Vagina (tissue), 2 donors: ENCODE data around the gene ASCL4. TPM values are rescaled to one million over a fixed set of nuclear protein-coding genes. Genes with fewer than 3 reads are reported as not detected.

Experiments used
- DNase-seq, 2 donors: peaks; one replicate each; pipeline ENCODE4 v3.0.0-alpha.2; 2017; ENCODE audit errors: extremely low spot score in 2 of 2
- H3K27ac ChIP-seq: fragments of 200-600 bp; sonication (generic); one replicate; pipeline ENCODE4 v1.5.1; 2019
- H3K27me3 ChIP-seq: fragments of 200-600 bp; sonication (generic); one replicate; pipeline ENCODE4 v1.5.1; 2019
- H3K36me3 ChIP-seq, 2 donors: fragments of 200-600 bp; sonication (generic); one replicate each; pipeline ENCODE4 v1.5.1; 2017 to 2019
- H3K4me1 ChIP-seq: fragments of 200-600 bp; sonication (generic); one replicate; pipeline ENCODE4 v1.5.1; 2019
- H3K4me3 ChIP-seq, 2 donors: fragments of 200-600 bp; sonication (generic); 1 replicate in 1 of 2; 2 replicates in 1 of 2; pipeline ENCODE4 v1.5.1; 2016 to 2019
- H3K9me3 ChIP-seq: fragments of 200-600 bp; sonication (generic); one replicate; pipeline ENCODE4 v1.5.1; 2019
- POLR2A ChIP-seq, 2 donors: fragments of 450-650 bp; IDR thresholded peaks; one replicate each; pipeline ENCODE4 v1.6.1; 2017; ENCODE audit warnings: antibody characterized with exemption in 2 of 2, mild to moderate bottlenecking in 2 of 2, moderate library complexity in 2 of 2
- POLR2AphosphoS5 ChIP-seq, 2 donors: sonication (generic); formaldehyde crosslinking; IDR thresholded peaks; one replicate each; pipeline ENCODE4 v1.9.0; 2017; ENCODE audit warnings: antibody characterized with exemption in 2 of 2, mild to moderate bottlenecking in 2 of 2, low read depth in 1 of 2; ENCODE audit not compliant: insufficient read depth in 1 of 2
- intact Hi-C: fragments of 100-400 bp; cut with DNase I; formaldehyde crosslinking; loops from one replicate; pipeline ENCODE4 v1.15.1; 2023
- total RNA-seq: library from RNA; depleted of rRNA; stranded (reverse); fragments of >200 nt; gene quantifications from one replicate; pipeline ENCODE4 v1.2.3, GENCODE V29; 2016
- TF ChIP-seq, protein P1 (sequence below), 3 experiments: fragments of 450-650 bp in 2 of 3; fragments of 200-600 bp in 1 of 3; sonication (generic) in 1 of 3; IDR thresholded peaks; one replicate each; pipeline ENCODE4 v1.5.1; 2017 to 2019; ENCODE audit warnings: antibody characterized with exemption in 3 of 3, mild to moderate bottlenecking in 2 of 3, moderate library complexity in 2 of 3

Gene ASCL4
- total RNA-seq, 1 donor from 2014 or later = not detected

DNA sequence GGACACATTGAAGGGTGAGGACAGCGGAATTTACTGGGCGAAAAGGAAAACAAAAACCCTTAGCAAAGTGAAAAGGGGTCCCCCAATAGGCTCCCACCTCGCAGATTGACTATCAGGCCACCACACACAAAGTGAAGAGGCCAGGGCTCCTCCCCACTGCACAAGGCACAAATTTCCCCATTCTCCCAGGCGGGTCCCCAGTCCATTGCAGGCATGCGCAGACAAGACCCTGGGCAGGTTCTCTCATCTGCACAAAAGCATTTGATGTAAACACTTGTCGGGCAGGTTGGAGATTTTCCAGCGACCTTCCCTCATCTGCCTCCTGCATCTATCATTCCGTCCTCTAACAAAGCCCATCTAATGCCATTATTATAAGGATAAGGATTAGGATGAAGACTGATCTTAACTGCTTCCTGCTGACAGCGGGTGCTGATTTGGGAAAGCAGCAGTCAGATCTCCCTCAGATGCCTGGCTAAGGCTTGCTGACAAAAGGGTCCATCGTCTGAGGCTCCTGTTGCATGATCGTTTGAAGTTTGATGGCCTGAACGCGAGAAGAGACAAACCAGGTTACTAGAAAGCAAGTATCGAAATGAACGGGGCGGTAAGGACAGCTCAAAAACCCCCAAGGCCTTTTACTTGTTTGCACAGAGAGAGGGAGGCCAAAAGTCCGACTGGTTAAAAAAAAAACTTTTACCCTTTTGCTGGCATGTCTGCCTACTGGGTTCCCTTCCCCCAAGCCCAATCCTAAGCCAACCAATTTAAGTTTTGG lies 14.4 kb downstream of the ASCL4 start:
- H3K36me3 ChIP-seq = no peaks in the 10 kb centered on the region
- no peaks in the 10 kb centered on the region for H3K9me3 ChIP-seq
- H3K4me1 ChIP-seq = no peaks in the 10 kb centered on the region
- DNase-seq = no peak
- no peak overlapping the region for H3K4me3 ChIP-seq
- H3K27me3 ChIP-seq = no peaks in the 10 kb centered on the region
- intact Hi-C loops = no loop called here
- no peak overlapping the region for H3K27ac ChIP-seq
- TF ChIP-seq, protein P1, sequence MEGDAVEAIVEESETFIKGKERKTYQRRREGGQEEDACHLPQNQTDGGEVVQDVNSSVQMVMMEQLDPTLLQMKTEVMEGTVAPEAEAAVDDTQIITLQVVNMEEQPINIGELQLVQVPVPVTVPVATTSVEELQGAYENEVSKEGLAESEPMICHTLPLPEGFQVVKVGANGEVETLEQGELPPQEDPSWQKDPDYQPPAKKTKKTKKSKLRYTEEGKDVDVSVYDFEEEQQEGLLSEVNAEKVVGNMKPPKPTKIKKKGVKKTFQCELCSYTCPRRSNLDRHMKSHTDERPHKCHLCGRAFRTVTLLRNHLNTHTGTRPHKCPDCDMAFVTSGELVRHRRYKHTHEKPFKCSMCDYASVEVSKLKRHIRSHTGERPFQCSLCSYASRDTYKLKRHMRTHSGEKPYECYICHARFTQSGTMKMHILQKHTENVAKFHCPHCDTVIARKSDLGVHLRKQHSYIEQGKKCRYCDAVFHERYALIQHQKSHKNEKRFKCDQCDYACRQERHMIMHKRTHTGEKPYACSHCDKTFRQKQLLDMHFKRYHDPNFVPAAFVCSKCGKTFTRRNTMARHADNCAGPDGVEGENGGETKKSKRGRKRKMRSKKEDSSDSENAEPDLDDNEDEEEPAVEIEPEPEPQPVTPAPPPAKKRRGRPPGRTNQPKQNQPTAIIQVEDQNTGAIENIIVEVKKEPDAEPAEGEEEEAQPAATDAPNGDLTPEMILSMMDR (IDR thresholded peaks at IDR 0.05) = no peak
- TF ChIP-seq POLR2A (IDR thresholded peaks at IDR 0.05) = no peak
- TF ChIP-seq POLR2AphosphoS5 (IDR thresholded peaks at IDR 0.05; ENCODE audit: insufficient read depth in 1 of 2, low read depth in 1 of 2) = no peak

DNA sequence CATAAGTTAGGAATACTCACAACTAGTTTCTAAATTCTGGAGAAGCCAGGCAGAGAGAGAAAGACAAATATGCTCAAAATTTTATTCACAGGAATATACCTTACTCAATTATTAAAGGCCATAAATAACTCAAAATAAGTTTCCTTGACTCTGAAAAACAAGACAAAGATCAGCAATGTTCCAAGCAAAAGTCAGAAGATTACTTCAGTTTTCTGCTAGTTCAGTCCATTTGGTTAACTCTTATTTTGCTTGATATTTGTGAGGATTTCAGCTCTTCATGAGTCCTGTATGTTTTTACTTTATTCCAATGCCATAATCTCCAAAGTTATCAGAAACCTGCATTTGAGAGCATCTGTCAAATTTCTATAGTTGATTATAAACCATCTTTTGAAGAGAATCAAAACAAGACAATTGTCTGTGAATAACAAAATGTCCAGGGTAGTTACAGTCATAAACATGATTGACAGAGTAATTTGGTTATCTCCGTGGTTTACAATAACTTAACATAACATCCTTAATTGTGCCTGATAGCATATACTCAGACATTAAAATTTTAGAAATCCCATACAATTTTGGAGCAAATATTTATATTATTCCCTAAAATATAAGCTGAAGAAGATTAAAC lies 17.1 kb downstream of the ASCL4 start:
- no peaks in the 10 kb centered on the region for H3K9me3 ChIP-seq

DNA sequence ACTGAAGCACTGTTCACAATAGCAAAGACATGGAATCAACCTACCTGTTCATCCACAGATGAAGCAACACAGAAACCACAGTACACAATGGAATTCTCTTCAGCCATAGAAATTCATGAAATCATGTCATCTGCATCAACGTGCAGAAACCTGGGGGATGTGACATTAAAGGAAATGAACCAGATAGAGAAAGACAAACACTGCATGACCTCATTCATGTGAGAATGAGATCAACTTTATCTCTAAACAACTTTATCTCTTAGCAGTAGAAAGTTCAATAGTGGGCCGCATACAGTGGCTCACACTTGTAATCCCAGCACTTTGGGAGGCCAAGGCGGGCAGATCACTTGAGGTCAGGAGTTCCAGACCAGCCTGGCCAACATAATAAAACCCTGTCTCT lies 19.9 kb downstream of the ASCL4 start:
- intact Hi-C loops = no loop called here
- Histone ChIP-seq H3K4me3 (no peak overlapping the region), H3K4me1 (no peaks in the 10 kb centered on the region), H3K9me3 (no peaks in the 10 kb centered on the region), H3K27me3 (no peaks in the 10 kb centered on the region), H3K36me3 (no peaks in the 10 kb centered on the region), H3K27ac (no peak overlapping the region)
- TF ChIP-seq POLR2AphosphoS5 (IDR thresholded peaks at IDR 0.05; ENCODE audit: insufficient read depth in 1 of 2, low read depth in 1 of 2) (no peak), POLR2A (IDR thresholded peaks at IDR 0.05) (no peak)
- TF ChIP-seq, protein P1 (IDR thresholded peaks at IDR 0.05) = no peak
- no peak for DNase-seq

More for the DNA sequence above, 17.1 kb downstream of the ASCL4 start:
- no peak for DNase-seq
- TF ChIP-seq POLR2A (IDR thresholded peaks at IDR 0.05) = no peak
- TF ChIP-seq, protein P1 (IDR thresholded peaks at IDR 0.05) = no peak
- no peak for TF ChIP-seq POLR2AphosphoS5 (IDR thresholded peaks at IDR 0.05; ENCODE audit: insufficient read depth in 1 of 2, low read depth in 1 of 2)
- no peaks in the 10 kb centered on the region for H3K4me1 ChIP-seq
- H3K27ac ChIP-seq = no peak overlapping the region
- H3K4me3 ChIP-seq = no peak overlapping the region
- H3K27me3 ChIP-seq = no peaks in the 10 kb centered on the region
- no peaks in the 10 kb centered on the region for H3K36me3 ChIP-seq
- intact Hi-C loops = no loop called here

DNA sequence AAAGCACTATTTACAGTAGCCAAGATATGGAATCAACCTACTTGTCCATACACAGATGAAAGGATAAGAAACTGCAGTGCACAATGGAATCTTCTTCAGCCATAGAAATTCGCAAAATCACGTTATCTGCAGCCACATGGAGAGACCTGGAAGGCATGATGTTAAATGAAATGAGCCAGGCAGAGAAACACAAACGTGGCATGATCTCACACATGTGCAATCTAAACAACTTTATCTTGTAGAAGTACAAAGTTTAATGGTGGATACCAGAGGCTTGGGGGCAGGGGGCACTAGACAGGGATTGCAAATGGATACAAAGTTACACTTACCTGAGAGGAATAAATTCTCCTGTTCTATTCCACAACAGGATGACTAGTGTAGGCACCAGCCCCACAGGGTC lies 24.1 kb downstream of the ASCL4 start:
- no peaks in the 10 kb centered on the region for H3K4me1 ChIP-seq
- no peaks in the 10 kb centered on the region for H3K36me3 ChIP-seq
- intact Hi-C loops = no loop called here
- no peak for TF ChIP-seq POLR2AphosphoS5 (IDR thresholded peaks at IDR 0.05; ENCODE audit: insufficient read depth in 1 of 2, low read depth in 1 of 2)
- no peak for TF ChIP-seq POLR2A (IDR thresholded peaks at IDR 0.05)
- TF ChIP-seq, protein P1 (IDR thresholded peaks at IDR 0.05) = no peak
- H3K27ac ChIP-seq = no peak overlapping the region
- H3K27me3 ChIP-seq = no peaks in the 10 kb centered on the region
- no peaks in the 10 kb centered on the region for H3K9me3 ChIP-seq
- no peak for DNase-seq
- H3K4me3 ChIP-seq = no peak overlapping the region

DNA sequence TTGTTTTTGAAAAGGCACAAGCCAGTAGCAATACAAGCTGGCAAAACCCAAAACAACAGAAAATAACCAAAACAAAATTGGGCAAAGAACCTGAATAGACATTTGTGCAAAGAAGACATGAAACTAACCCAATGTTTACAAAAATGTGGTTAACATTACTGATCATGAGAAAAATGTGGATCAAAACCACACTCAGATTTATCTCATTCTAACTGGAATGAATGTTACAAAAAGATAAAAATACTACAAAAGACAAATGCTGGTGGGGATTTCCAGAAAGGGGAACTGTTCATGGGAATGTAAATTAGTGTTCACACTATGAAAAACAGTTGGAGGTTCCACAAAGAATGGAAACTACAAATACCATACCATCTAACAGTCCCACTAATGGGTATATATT lies 26.6 kb downstream of the ASCL4 start:
- intact Hi-C loops = no loop called here
- TF ChIP-seq POLR2A (IDR thresholded peaks at IDR 0.05) = no peak
- Histone ChIP-seq H3K27ac (no peak overlapping the region), H3K27me3 (no peaks in the 10 kb centered on the region), H3K4me1 (no peaks in the 10 kb centered on the region), H3K36me3 (no peaks in the 10 kb centered on the region), H3K4me3 (no peak overlapping the region), H3K9me3 (no peaks in the 10 kb centered on the region)
- DNase-seq = no peak
